ENCODE results near the gene SLF2.
"Not testable (repeated sequence)": the region's sequence is repeated elsewhere in the genome, so short reads cannot be mapped to it uniquely, and the experiment has no call there.

SLF2 gene

GRCh38 chr10:100963826-100964225 lies 51.1 kb downstream of the SLF2 start:
- no peak for DNase-seq

GRCh38 chr10:100965820-100966219 lies 53.1 kb downstream of the SLF2 start:
- DNase-seq, result no peak

GRCh38 chr10:100966887-100967286 lies 54.1 kb downstream of the SLF2 start:
- DNase-seq, result no peak

DNA sequence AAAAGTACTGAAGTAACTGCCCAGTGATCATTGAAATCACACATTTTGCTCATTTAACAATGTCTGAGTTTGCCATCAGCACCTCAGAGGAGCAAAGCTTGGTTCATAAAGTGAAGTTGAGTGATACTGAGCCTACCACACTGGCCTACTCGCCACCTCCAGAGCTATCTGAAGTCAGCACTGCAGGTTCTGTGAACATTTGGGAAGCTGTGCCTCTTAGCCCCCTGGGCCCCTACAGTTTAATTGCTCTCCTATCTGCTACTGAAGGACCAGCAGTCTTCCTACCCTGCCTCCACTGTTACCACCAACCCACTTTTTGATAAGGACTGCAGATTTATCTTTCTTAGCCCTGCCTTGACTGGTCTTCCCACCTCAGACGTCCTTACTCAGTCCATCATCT lies 54.6 kb downstream of the SLF2 start:
- no peak for DNase-seq

- no peak for DNase-seq
Observed at GRCh38 chr10:100968062-100968736, 55.4 kb downstream of the SLF2 start.

- no peak for DNase-seq
Observed at GRCh38 chr10:100968863-100969186, 56.1 kb downstream of the SLF2 start.

DNA sequence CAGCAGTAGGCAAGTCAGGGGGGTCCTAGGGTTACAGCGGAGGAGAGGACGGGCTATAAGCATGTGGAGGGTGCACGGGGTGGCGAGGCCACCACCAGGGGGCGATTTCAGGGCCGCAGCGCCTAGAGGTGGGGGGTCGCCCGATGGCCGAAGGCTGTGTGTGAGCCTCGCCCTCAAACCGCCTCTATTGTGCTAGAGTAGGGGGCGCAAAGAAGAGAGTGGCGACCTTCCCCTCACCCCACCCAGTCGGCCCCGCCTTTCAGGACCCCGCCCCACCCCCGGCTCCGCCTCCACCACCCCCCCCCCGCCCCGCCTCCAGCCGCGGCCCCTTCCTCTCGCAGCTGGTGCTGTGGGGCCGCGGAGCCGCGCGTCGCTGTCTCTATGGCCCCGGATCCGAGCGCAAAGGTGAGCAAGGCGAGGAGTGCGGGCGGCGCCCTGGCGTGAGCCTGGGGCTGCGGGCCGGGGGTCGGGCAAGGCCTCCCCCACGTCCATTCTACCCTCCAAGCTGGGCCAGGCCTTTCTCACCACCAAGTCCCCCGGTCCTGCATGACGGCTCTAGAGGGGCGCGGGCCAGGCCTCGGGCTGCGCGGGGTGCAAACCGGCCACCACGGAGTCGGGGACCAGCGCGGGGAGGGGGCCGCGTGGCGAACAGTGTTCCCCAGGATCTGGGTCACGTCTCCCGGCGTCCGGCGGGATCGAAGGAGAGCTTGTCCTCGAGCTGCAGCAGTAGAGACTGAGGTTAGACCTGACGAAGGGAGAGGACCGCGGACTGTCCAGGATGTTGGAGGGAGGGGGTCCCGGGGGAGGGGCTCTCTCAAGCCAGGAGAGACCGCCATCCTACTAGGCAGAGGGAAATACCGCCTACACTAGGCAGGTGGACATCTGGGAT lies 56.7 kb downstream of the SLF2 start, which contains the start of gene SEMA4G:
TSS of gene SEMA4G (plus strand) at position 318 of the 889 bp plus-strand sequence. CDS start 3,409 bp downstream, outside the sequence.
- DNase-seq, result no peak

GRCh38 chr10:100970076-100970913 lies 57.5 kb downstream of the SLF2 start:
- DNase-seq, result no peak

- DNase-seq, result no peak
Observed at GRCh38 chr10:100970914-100971811, 58.4 kb downstream of the SLF2 start.

- no peak for DNase-seq
Observed at GRCh38 chr10:100972115-100972903, 59.5 kb downstream of the SLF2 start.

- DNase-seq, result no peak
Observed at GRCh38 chr10:100972904-100973535, 60.3 kb downstream of the SLF2 start.

DNA sequence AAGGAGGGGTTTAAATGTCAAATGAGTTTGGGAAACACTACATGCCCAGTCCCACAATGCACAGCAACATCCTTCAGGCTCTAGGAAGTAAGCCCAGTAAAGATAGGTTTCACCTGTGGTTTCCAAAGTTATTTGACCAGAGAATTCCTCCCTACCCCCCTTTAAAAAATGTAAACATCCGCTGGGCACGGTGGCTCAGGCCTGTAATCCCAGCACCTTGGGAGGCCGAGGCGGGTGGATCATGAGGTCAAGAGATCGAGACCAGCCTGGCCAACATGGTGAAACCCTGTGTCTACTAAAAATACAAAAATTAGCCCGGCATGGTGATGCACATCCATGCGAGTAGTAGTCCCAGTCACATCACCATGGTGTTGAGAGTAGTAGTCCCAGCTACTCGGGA lies 62.6 kb downstream of the SLF2 start:
- not testable (repeated sequence) for DNase-seq

DNA sequence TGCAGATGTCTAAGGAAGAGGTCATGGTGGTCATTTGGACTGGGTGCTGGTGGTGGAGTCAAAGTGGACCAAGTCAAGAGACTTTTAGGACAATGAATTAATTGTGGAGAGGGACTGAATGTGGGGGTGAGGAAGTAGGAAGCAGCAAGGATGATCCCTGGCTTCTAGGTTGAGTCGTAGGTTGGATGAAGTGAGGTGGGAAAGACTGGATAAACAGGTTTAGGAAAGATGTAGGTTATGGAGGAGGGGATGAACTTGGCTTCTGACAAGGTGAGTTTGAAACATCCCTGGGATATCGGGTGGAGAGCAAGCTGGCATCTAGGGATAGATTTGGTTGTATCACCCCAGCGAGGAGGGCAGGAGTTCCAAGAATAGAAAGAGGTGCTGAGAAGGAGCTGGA lies 64.1 kb downstream of the SLF2 start:
- no peak for DNase-seq

DNA sequence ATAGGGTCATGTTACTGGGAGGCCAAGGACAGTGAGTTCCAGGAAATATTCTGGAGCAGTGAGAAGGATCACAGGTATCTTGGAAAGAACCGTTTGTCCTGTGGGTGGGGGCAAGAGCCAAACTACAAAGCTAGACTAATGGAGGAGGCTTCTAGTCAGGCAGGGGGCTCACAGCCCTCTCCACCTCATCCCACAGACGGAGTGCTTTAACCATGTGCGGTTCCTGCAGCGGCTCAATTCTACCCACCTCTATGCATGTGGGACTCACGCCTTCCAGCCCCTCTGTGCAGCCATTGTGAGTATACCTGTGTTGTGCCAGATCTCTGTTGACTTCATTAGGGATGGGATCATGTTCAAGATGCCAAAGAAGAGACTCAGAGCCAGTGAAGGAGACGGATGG lies 64.7 kb downstream of the SLF2 start:
- DNase-seq, result no peak

DNA sequence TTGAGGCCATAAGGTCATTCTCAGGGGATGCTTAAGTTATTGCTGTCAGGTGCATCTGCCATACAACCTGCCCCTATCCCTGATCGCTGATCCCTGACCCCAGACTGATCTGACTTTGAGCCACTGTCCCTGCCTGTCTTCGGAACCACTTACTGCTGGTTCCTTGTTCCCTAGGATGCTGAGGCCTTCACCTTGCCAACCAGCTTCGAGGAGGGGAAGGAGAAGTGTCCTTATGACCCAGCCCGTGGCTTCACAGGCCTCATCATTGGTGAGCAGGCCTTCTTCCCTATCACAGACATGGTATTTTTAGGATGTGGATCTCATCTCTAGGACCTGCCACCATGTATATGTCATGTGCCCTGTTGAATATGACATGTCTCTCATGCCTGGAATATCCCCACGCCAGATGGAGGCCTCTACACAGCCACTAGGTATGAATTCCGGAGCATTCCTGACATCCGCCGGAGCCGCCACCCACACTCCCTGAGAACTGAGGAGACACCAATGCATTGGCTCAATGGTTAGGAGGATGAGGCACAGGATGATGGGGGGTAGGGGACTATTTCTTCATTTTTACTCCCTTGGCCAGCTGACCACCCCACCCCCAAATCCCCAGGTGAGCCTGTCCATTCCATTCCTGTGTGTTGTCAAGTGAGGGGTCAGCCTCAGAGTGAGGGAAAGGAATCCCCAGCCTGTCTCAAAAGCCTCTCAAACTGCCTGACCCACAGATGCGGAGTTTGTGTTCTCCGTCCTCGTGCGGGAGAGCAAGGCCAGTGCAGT lies 65.5 kb downstream of the SLF2 start:
- DNase-seq, result no peak

- no peak for DNase-seq
Observed at GRCh38 chr10:100978901-100979195, 66.1 kb downstream of the SLF2 start.

DNA sequence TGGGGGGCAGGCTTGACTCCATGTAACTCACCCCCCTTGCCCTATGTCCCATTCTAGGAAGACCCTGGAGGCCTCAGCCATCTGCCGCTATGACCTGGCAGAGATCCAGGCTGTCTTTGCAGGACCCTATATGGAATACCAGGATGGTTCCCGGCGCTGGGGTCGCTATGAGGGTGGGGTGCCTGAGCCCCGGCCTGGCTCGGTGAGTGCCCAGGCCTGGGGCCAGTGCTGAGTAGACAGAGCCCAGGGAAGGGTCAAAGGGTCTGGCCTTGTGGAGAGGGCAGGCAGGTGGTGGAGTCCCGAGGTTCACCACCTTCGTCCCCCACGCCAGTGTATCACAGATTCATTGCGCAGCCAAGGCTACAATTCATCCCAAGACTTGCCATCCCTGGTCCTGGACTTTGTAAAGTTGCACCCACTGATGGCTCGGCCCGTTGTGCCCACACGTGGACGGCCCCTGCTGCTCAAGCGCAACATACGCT lies 67.1 kb downstream of the SLF2 start:
- no peak for DNase-seq

GRCh38 chr10:100980311-100980710 lies 67.5 kb downstream of the SLF2 start:
- no peak for DNase-seq

DNA sequence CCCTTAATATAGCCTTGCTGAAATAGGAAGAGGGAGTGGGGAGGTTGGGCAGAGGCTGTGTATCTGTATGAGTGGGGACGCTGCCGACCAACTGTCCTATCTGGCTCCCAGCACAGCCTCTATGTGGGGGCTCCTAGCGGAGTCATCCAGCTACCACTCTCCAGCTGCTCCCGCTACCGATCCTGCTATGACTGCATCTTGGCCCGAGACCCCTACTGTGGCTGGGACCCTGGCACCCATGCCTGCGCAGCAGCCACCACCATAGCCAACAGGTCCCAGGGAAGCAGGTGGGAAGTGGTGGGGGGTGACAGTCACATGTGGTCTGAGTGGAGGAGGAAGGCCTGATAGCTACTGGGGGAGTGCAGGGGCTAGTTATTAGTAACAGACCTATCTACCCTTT lies 67.9 kb downstream of the SLF2 start:
- DNase-seq, result no peak

GRCh38 chr10:100981178-100981772 lies 68.5 kb downstream of the SLF2 start:
- DNase-seq, result no peak

Measured in DMS79 (cell line).